HepG2 (cell line): ENCODE results near the gene IQGAP2. TPM values are rescaled to one million over a fixed set of nuclear protein-coding genes. Genes with fewer than 3 reads are reported as not detected.

Source experiments
- ATAC-seq: fragments of 200-7000 bp; cut with Tn5 transposase; 3 replicates; pipeline ENCODE4 v1.9.1; 2020; ENCODE audit warnings: mild to moderate bottlenecking, moderate library complexity
- BruUV-seq: library from RNA; stranded (reverse); fragments of 400-500 nt; replicated peaks from 2 replicates; lab custom pipeline; 2021; lab: Mats Ljungman, UMichigan
- CTCF ChIA-PET: fragments of 300-600 bp; formaldehyde crosslinking; extraction: SDS; loops from one replicate; lab custom pipeline; 2021; ENCODE audit warnings: low total read pairs, inconsistent platforms, low intra/inter-chr PET ratio; lab: Yijun Ruan, JAX
- POLR2A ChIA-PET: fragments of 350-600 bp; sonication (Branson Sonifier 250); formaldehyde crosslinking; loops from one replicate; lab custom pipeline; 2020; ENCODE audit warnings: antibody characterized with exemption, inconsistent platforms; lab: Yijun Ruan, JAX
- DNase-seq: peaks from one replicate; pipeline ENCODE4 v3.0.0-alpha.2; 2015; ENCODE audit warnings: low spot score
- FAIRE-seq: peaks from 3 replicates; lab custom pipeline; 2011; peaks lifted over from hg19 to GRCh38; lab: Jason Lieb, UNC
- H2AFZ ChIP-seq: one replicate; pipeline ENCODE4 v1.6.1; 2011; ENCODE audit warnings: low read length, inconsistent platforms
- H3K27ac ChIP-seq: fragments of 300-600 bp; 3 replicates; pipeline ENCODE4 v1.8.0; 2011; ENCODE audit warnings: mixed run types, mild to moderate bottlenecking, mixed read lengths, low read length, inconsistent platforms; ENCODE audit not compliant: insufficient read depth; ENCODE audit errors: extremely low read length
- H3K27me3 ChIP-seq, 2 experiments: fragments of 200-600 bp in 1 of 2; 2 replicates in 1 of 2; 3 replicates in 1 of 2; pipeline versions ENCODE4 v1.6.0 to v1.8.0; 2011; ENCODE audit warnings: low read length in 2 of 2, mild to moderate bottlenecking in 2 of 2, moderate library complexity in 2 of 2, inconsistent platforms in 1 of 2; ENCODE audit not compliant: insufficient read depth in 2 of 2, control insufficient read depth in 1 of 2
- H3K36me3 ChIP-seq, 2 experiments: fragments of 200-600 bp in 1 of 2; replicated peaks in 1 of 2; 2 replicates in 1 of 2; 3 replicates in 1 of 2; pipeline versions ENCODE4 v1.5.1 to v1.8.0; 2011; ENCODE audit warnings: low read length in 2 of 2, inconsistent platforms in 1 of 2; ENCODE audit not compliant: insufficient read depth in 2 of 2, control insufficient read depth in 1 of 2
- H3K4me1 ChIP-seq: 2 replicates; pipeline ENCODE4 v1.5.1; 2012; ENCODE audit warnings: low read length, inconsistent platforms; ENCODE audit not compliant: insufficient read depth
- H3K4me2 ChIP-seq: 2 replicates; pipeline ENCODE4 v1.6.0; 2011; ENCODE audit warnings: low read depth, low read length, inconsistent platforms
- H3K4me3 ChIP-seq, 3 experiments: fragments of 200-600 bp in 1 of 3; sonication (generic), shearing (Covaris generic) in 1 of 3; replicated peaks in 1 of 3; 2 replicates each; pipeline ENCODE4 v1.5.1; 2011 to 2016; ENCODE audit warnings: low read length in 3 of 3, inconsistent platforms in 2 of 3, low read depth in 2 of 3, mild to moderate bottlenecking in 2 of 3, control low read depth in 1 of 3, mixed read lengths in 1 of 3; ENCODE audit not compliant: insufficient read depth in 1 of 3
- H3K79me2 ChIP-seq: one replicate; pipeline ENCODE4 v1.6.1; 2011; ENCODE audit warnings: low read length, inconsistent platforms; ENCODE audit not compliant: insufficient read depth
- H3K9ac ChIP-seq: 2 replicates; pipeline ENCODE4 v1.6.0; 2011; ENCODE audit warnings: mild to moderate bottlenecking, low read depth, low read length, inconsistent platforms; ENCODE audit not compliant: insufficient read depth
- H3K9me3 ChIP-seq: 2 replicates; pipeline ENCODE4 v1.5.1; 2012; ENCODE audit warnings: mild to moderate bottlenecking, low read length
- H4K20me1 ChIP-seq: 2 replicates; pipeline ENCODE4 v1.6.0; 2011; ENCODE audit warnings: inconsistent platforms, mild to moderate bottlenecking, low read length, moderate library complexity; ENCODE audit not compliant: insufficient read depth
- CTCF ChIP-seq: sonication (generic); formaldehyde crosslinking; IDR thresholded peaks from 2 replicates; pipeline ENCODE4 v1.5.0; 2020; ENCODE audit warnings: mild to moderate bottlenecking, missing genetic modification reagents, moderate library complexity
- ETS1 ChIP-seq: sonication (generic); formaldehyde crosslinking; IDR thresholded peaks from 2 replicates; pipeline ENCODE4 v1.4.0; 2020; ENCODE audit warnings: missing genetic modification reagents
- HDAC1 ChIP-seq: sonication (generic); formaldehyde crosslinking; IDR thresholded peaks from 2 replicates; pipeline ENCODE4 v1.5.1; 2020; ENCODE audit warnings: mild to moderate bottlenecking, missing genetic modification reagents
- IRF1 ChIP-seq: sonication (generic); formaldehyde crosslinking; IDR thresholded peaks from 2 replicates; pipeline ENCODE4 v1.4.0; 2020; ENCODE audit warnings: low read depth, mild to moderate bottlenecking, missing genetic modification reagents
- STAG1 ChIP-seq: sonication (generic); formaldehyde crosslinking; IDR thresholded peaks from 2 replicates; pipeline ENCODE4 v1.4.0; 2020; ENCODE audit warnings: missing genetic modification reagents
- ZHX1 ChIP-seq: sonication (generic); formaldehyde crosslinking; IDR thresholded peaks from 2 replicates; pipeline ENCODE4 v1.8.1; 2022; ENCODE audit warnings: low read depth, mild to moderate bottlenecking, missing genetic modification reagents
- ZNF282 ChIP-seq: fragments of 450-650 bp; IDR thresholded peaks from 2 replicates; pipeline ENCODE4 v1.6.1; 2018; ENCODE audit not compliant: partially characterized antibody
- ZNF430 ChIP-seq: sonication (generic); formaldehyde crosslinking; IDR thresholded peaks from 2 replicates; pipeline ENCODE4 v1.9.0; 2021; ENCODE audit warnings: mild to moderate bottlenecking, missing genetic modification reagents
- WGBS: methylation state at CpG from one replicate; pipeline ENCODE4 v1.1.6; 2017; ENCODE audit warnings: low lambda C conversion rate; 5-methylcytosine and 5-hydroxymethylcytosine counted together
- in situ Hi-C: cut with HindIII; loops from 2 replicates; pipeline ENCODE4 v1.10.0; 2017; ENCODE audit warnings: low pct_unique_long_range_greater_than_20kb; ENCODE audit not compliant: extremely low pct_ligation_motif_present
- intact Hi-C: fragments of 100-400 bp; cut with micrococcal nuclease; formaldehyde crosslinking; loops from one replicate; pipeline ENCODE4 v1.10.0; 2022; ENCODE audit not compliant: unreplicated experiment
- polyA plus RNA-seq, 8 experiments: library from polyadenylated mRNA; depleted of rRNA in 3 of 8; stranded (reverse) in 7 of 8; unstranded in 1 of 8; fragments of >200 nt; fragmentation: Illumina TruSeq in 4 of 8; extraction: Trizol in 4 of 8; gene quantifications; 2 replicates each; pipeline versions ENCODE4 v1.2.1 to v1.2.3, GENCODE V29; 2011 to 2016; ENCODE audit warnings: low read depth in 4 of 8, missing spikeins in 1 of 8, mixed read lengths in 1 of 8; ENCODE audit not compliant: insufficient read depth in 1 of 8
- total RNA-seq, 5 experiments: library from RNA; depleted of rRNA; stranded (reverse); fragments of >200 nt; fragmentation: Illumina TruSeq; extraction: Trizol; gene quantifications; 2 replicates each; pipeline ENCODE4 v1.2.3, GENCODE V29; 2016; ENCODE audit warnings: low read depth in 1 of 5

The IQGAP2 gene
- total and polyA plus RNA-seq, 2 of the 13 experiments (the other 11 are each of a cell fraction or from before 2014, with no cell fraction given): 35.2 to 83.3 TPM

- 79% methylated on average over 7 of the region's 7 CpGs for WGBS
- Histone ChIP-seq H4K20me1 (no peaks in the 10 kb centered on the region; the same call in 1 of the 2 replicates), H3K9ac (no peak overlapping the region), H3K4me3 (no peak overlapping the region), H3K9me3 (no peaks in the 10 kb centered on the region), H2AFZ (no peak overlapping the region), H3K4me1 (peaks cover 5% of the 10 kb centered on the region), H3K79me2 (no peaks in the 10 kb centered on the region), H3K27ac (no peak overlapping the region), H3K27me3 (no peaks in the 10 kb centered on the region; a peak in 1 of 5 replicates), H3K36me3 (peaks cover 2 to 9% of the 10 kb centered on the region in 2 experiments; a peak in 3 of 5 replicates), H3K4me2 (no peak overlapping the region)
- FAIRE-seq (no peak), ATAC-seq (no peak), DNase-seq (no peak)
- BruUV-seq: no TSS peak
- no peak for TF ChIP-seq ZNF430
- TF ChIP-seq STAG1 (CRISPR knock-in tag): peak; percentile 62
- TF ChIP-seq HDAC1 (CRISPR knock-in tag): no peak
- no peak for TF ChIP-seq IRF1
- TF ChIP-seq CTCF (CRISPR knock-in tag): peak; percentile 14; the same call in 1 of the 2 replicates
- no peak for TF ChIP-seq ZNF282
- TF ChIP-seq ETS1: no peak
- no peak for TF ChIP-seq ZHX1 (CRISPR knock-in tag)
- CTCF ChIA-PET: interaction anchor here (0.9 to 1.2 kb wide), 2 partner anchors 180 to 245 kb away, joined by 3 to 9 read pairs; partner anchors contain the start of gene IQGAP2
- in situ Hi-C loops: no loop called here
- POLR2A ChIA-PET: no interaction called here
- intact Hi-C loops: loop anchor here (5.0 kb wide), 1 partner anchor 181 kb away; the partner anchor contains the start of gene IQGAP2
These were observed 180.3 kb downstream of the IQGAP2 start for GRCh38 chr5:76583163-76584047.
